HG02798 (cell line): ENCODE data around the gene PKP3.
"Not testable (repeated sequence)": the region's sequence is repeated elsewhere in the genome, so short reads cannot be mapped to it uniquely, and the experiment has no call there.

ENCODE experiments used
- ATAC-seq: cut with Tn5 transposase; IDR thresholded peaks from one replicate; pipeline ENCODE4 v1.9.1; 2021; ENCODE audit warnings: mild to moderate bottlenecking; ENCODE audit not compliant: unreplicated experiment, poor library complexity

The PKP3 gene

GRCh38 chr11:362642-363442 lies 31.2 kb upstream of the PKP3 start:
- ATAC-seq = no peak

GRCh38 chr11:363443-363805 lies 30.6 kb upstream of the PKP3 start:
- not testable (repeated sequence) for ATAC-seq

- ATAC-seq = no peak
These were observed 29.9 kb upstream of the PKP3 start for GRCh38 chr11:363948-364761.

GRCh38 chr11:364991-365725 lies 28.9 kb upstream of the PKP3 start:
- no peak for ATAC-seq

- ATAC-seq = no peak
These were observed 28.2 kb upstream of the PKP3 start for GRCh38 chr11:365831-366230.

GRCh38 chr11:367956-368413 lies 26.0 kb upstream of the PKP3 start:
- ATAC-seq = no peak

- ATAC-seq = no peak
These were observed 25.3 kb upstream of the PKP3 start for GRCh38 chr11:368414-369335.

GRCh38 chr11:369336-370018 lies 24.5 kb upstream of the PKP3 start, which contains the start of gene B4GALNT4:
Gene B4GALNT4, plus strand, starts transcription at chr11:369499. Its CDS starts 305 bp downstream, at chr11:369804.
- no peak for ATAC-seq

- ATAC-seq = no peak
These were observed 23.7 kb upstream of the PKP3 start for GRCh38 chr11:370070-370941.

GRCh38 chr11:371051-371450 lies 23.0 kb upstream of the PKP3 start:
- no peak for ATAC-seq

- no peak for ATAC-seq
These were observed 22.1 kb upstream of the PKP3 start for GRCh38 chr11:371716-372590.

- no peak for ATAC-seq
These were observed 20.9 kb upstream of the PKP3 start for GRCh38 chr11:372809-373715.

GRCh38 chr11:373716-374551 lies 20.1 kb upstream of the PKP3 start:
- ATAC-seq = no peak

GRCh38 chr11:375065-376025 lies 18.7 kb upstream of the PKP3 start:
- no peak for ATAC-seq
